Esophagus squamous epithelium (tissue), 4 donors: Measurements from ENCODE around the gene DIRAS2.

Source experiments
- CTCF ChIP-seq, 6 experiments: fragments of 450-650 bp in 4 of 6; fragments of 200-600 bp in 2 of 6; sonication (generic) in 2 of 6; IDR thresholded peaks; one replicate each; pipeline ENCODE4 v1.5.1; 2016 to 2019; ENCODE audit warnings: antibody characterized with exemption in 6 of 6, mild to moderate bottlenecking in 4 of 6, moderate library complexity in 4 of 6
- POLR2A ChIP-seq, 4 donors: fragments of 450-650 bp; IDR thresholded peaks; one replicate each; pipeline ENCODE4 v1.6.1; 2017; ENCODE audit warnings: antibody characterized with exemption in 4 of 4, mild to moderate bottlenecking in 4 of 4, moderate library complexity in 3 of 4

DNA sequence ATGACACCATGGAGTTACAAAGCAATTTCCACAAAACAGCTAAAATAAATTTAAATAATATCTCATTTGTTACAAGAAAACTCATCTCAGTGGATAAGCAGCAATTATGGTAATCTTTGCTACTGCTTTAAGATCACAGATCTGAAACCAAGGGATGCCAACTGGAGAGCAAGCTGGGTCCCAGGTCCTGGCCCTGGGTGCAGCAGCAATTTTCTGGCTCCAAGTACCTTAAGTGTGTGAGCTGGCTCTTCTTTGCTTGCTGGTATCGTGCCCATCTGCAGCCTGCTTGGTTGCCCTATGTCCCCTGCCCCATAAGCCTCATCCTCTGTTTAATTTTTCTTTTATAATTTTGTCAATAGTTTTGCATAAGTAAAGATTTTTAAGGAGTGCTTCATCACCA, 41.5 kb upstream of the DIRAS2 start:
- no peak for TF ChIP-seq CTCF (IDR thresholded peaks at IDR 0.05)
- TF ChIP-seq POLR2A (IDR thresholded peaks at IDR 0.05): no peak
